Kidney (tissue), 14 donors: Measurements from ENCODE around the gene PRKAA1. TPM values are rescaled to one million over a fixed set of nuclear protein-coding genes. Genes with fewer than 3 reads are reported as not detected.

Experiments
- DNase-seq, 5 donors: peaks; one replicate each; pipeline ENCODE4 v3.0.0-alpha.2; 2013 to 2020
- FAIRE-seq: peaks from 2 replicates; lab custom pipeline; 2012; peaks lifted over from hg19 to GRCh38; lab: Jason Lieb, UNC
- H3K27ac ChIP-seq, 2 donors: one replicate each; pipeline ENCODE4 v1.7.0; 2013; ENCODE audit warnings: low read depth in 2 of 2, low read length in 2 of 2, inconsistent platforms in 1 of 2
- H3K27me3 ChIP-seq: one replicate; pipeline ENCODE4 v1.7.1; 2013; ENCODE audit warnings: low read length, inconsistent platforms; ENCODE audit not compliant: control insufficient read depth, insufficient read depth
- H3K36me3 ChIP-seq, 3 donors: one replicate each; pipeline versions ENCODE4 v1.7.0 to v1.7.1; 2013; ENCODE audit warnings: low read length in 3 of 3, control low read depth in 1 of 3, inconsistent platforms in 1 of 3; ENCODE audit not compliant: insufficient read depth in 3 of 3, control insufficient read depth in 2 of 3
- H3K4me1 ChIP-seq, 3 donors: one replicate each; pipeline versions ENCODE4 v1.7.0 to v1.7.1; 2013; ENCODE audit warnings: low read length in 3 of 3, inconsistent platforms in 1 of 3, low read depth in 1 of 3; ENCODE audit not compliant: control insufficient read depth in 2 of 3, insufficient read depth in 2 of 3
- H3K4me3 ChIP-seq, 3 donors: one replicate each; pipeline versions ENCODE4 v1.7.0 to v1.8.1; 2013; ENCODE audit warnings: low read length in 3 of 3, control low read depth in 1 of 3, inconsistent platforms in 1 of 3
- H3K9ac ChIP-seq, 3 donors: one replicate each; pipeline versions ENCODE4 v1.7.0 to v1.7.1; 2013; ENCODE audit warnings: low read length in 3 of 3, control low read depth in 1 of 3, inconsistent platforms in 1 of 3
- H3K9me3 ChIP-seq, 3 donors: one replicate each; pipeline versions ENCODE4 v1.7.0 to v1.7.1; 2013; ENCODE audit warnings: low read length in 3 of 3, control low read depth in 1 of 3, inconsistent platforms in 1 of 3; ENCODE audit not compliant: control insufficient read depth in 2 of 3, insufficient read depth in 1 of 3
- CTCF ChIP-seq: IDR thresholded peaks from 3 replicates; pipeline ENCODE4 v1.5.1; 2012; ENCODE audit warnings: mild to moderate bottlenecking, moderate library complexity, borderline replicate concordance; ENCODE audit not compliant: insufficient read depth; ENCODE audit errors: extremely low read depth
- intact Hi-C: fragments of 100-400 bp; cut with DNase I; formaldehyde crosslinking; loops from one replicate; pipeline ENCODE4 v1.11.1; 2022
- polyA plus RNA-seq: library from polyadenylated mRNA; stranded (reverse); fragments of 350-450 nt; fragmentation: Illumina TruSeq; extraction: RNeasy Lipid Tissue Mini Kit (QIAGEN cat#74804); gene quantifications from one replicate; pipeline ENCODE4 v1.2.3, GENCODE V29; 2014; ENCODE audit warnings: low read depth, low replicate concordance; ENCODE audit not compliant: insufficient read depth
- total RNA-seq: library from RNA; stranded (reverse); fragmentation: NEBNext Ultra II Directional; extraction: Animal tissue kit (Norgen Biotek cat#: 25700); gene quantifications from one replicate; pipeline ENCODE4 v1.2.1, GENCODE V29; 2021
- donor health status: control.
- donor health status: control.
- donor health status: control.
- donor health status: control.
- donor health status: control.
- donor health status: DM: yes; HTN: yes; CAD: no.
- donor health status: Normal renal cell carcinoma (clear cell type).

PRKAA1 gene
- total and polyA plus RNA-seq, 2 donors from 2014 or later = 17.4 to 104 TPM

DNA sequence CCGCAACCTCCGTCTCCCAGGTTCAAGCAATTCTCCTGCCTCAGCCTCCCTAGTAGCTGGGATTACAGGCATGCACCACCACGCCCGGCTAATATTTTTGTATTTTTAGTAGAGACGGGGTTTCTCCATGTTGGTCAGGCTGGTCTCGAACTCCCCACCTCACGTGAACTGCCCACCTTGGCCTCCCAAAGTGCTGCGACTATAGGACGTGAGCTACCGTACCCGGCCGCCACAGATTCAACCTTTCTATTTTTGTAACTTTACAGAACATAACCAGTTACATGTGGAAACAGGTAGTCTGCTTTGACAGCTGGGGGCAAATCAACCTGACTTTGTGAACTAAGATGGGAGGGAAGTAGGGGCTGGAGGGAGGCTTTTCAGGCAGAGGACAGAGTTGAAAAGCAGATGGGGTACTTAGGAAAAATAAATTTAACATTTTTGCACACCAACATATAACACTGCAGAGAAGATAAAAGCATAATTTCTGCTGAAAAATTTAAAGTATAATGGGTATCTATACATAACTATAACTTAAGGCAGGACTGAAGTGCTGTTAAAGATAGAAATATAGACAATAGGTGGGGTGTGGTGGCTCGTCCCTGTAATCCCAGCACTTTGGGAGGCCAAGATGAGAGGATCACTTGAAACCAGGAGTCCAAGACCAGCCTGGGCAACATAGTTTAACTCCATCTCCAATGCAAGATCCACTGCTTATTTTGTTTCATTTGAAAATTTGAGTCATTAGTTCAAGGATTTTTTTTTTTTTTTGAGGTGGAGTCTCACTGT, 31.8 kb upstream of the PRKAA1 start:
- Histone ChIP-seq H3K27ac (no peak overlapping the region), H3K9me3 (no peaks in the 10 kb centered on the region), H3K9ac (no peak overlapping the region), H3K27me3 (no peaks in the 10 kb centered on the region), H3K36me3 (peaks cover 31 to 62% (median 41%) of the 10 kb centered on the region in 3 donors), H3K4me1 (peaks cover 3 to 10% (median 5%) of the 10 kb centered on the region in 3 donors), H3K4me3 (no peak overlapping the region)
- DNase-seq = no peak
- FAIRE-seq = no peak
- no peak for TF ChIP-seq CTCF
- intact Hi-C loops = no loop called here

DNA sequence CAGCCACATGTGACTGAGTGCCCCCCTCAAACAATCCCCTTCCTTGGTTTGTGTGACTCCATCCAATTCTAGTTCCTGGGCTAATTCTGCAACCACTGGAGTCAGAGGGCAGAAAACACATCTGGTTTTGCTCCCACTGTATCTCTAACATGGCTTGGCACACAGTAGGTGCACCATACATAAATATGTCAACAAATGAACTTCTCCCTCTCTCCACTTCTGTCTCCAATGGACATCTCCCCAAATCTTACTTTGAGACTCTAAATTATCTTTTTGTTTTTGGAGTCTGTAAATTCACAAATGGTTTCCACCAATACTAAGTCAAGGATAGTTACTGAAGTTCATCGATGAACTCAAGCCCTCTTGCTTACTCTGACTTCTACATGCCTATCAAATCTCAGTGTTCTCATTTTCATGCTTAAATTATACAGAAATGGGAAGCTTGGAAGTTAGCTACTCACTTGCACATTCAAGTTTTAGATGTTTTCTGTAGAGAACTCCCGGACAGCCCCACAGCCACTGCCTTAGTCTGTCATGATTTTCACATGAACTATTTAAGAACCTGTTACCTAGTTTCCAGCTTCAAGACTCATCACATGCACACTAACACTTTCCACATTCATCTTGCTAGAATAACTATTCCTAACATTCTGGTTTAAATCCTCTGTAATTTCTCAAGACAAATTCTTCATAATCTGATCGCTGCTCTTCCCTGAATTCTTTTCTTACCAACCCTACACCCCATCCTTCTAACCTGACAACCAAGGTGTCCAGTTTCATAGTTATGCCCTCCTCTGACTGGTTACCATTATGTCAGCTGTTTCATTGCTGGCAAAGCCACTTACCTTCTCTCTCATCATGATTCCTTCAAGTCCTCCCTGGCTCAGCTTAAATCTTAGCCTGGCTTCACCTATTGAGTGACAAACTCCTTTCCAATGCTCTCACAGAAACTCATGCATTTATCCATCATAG, 30.8 kb upstream of the PRKAA1 start:
- no peak overlapping the region for H3K9ac ChIP-seq
- H3K27ac ChIP-seq = no peak overlapping the region
- H3K36me3 ChIP-seq = peaks cover 31 to 61% (median 41%) of the 10 kb centered on the region in 3 donors
- H3K4me1 ChIP-seq = peaks cover 3 to 7% (median 5%) of the 10 kb centered on the region in 3 donors
- intact Hi-C loops = no loop called here
- H3K4me3 ChIP-seq = no peak overlapping the region
- no peak for FAIRE-seq
- DNase-seq = no peak
- H3K27me3 ChIP-seq = no peaks in the 10 kb centered on the region
- H3K9me3 ChIP-seq = no peaks in the 10 kb centered on the region
- TF ChIP-seq CTCF = no peak

DNA sequence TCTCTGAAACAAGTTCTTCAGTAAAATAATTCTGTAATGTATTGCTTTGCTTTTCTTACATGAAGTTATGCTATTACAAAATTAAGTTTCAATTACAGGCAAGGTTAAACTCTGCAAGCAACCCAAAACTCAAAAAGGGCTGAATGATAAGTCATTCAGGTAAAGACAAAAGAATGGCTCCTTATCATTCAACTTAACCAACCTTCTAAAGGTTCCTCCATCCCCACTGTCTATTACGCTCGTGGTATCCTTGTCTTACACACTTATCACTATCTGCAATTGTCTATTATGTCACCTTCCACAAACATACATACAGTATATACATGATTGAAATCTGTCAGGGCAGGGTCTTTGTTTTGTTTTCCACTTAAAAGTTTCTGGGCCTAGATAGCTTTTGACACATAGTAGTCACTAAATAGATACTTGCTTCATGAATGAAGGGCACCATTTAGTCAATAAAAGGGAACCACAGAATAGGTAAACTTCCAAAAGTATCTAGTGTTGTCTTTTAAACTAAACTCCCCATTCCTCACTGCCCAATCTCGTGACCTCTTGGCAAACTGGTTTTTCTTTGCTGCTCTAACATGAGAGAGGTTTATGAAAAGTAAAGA, 30.0 kb upstream of the PRKAA1 start:
- Histone ChIP-seq H3K27me3 (no peaks in the 10 kb centered on the region), H3K9ac (no peak overlapping the region), H3K9me3 (no peaks in the 10 kb centered on the region), H3K4me3 (no peak overlapping the region), H3K36me3 (peaks cover 28 to 55% (median 37%) of the 10 kb centered on the region in 3 donors), H3K4me1 (peaks cover under 1 to 2% (median under 1%) of the 10 kb centered on the region in 3 donors), H3K27ac (no peak overlapping the region)
- FAIRE-seq (no peak), DNase-seq (no peak)
- TF ChIP-seq CTCF = no peak
- intact Hi-C loops = no loop called here
